Measurements from ENCODE around the gene TEX10. TPM values are rescaled to one million over a fixed set of nuclear protein-coding genes. Genes with fewer than 3 reads are reported as not detected.

TEX10 gene
- total and polyA plus RNA-seq, 9 of the 15 experiments (the other 6 are each of a cell fraction or from before 2014, with no cell fraction given): 27.8 to 60.0 (median 47.9) TPM

DNA sequence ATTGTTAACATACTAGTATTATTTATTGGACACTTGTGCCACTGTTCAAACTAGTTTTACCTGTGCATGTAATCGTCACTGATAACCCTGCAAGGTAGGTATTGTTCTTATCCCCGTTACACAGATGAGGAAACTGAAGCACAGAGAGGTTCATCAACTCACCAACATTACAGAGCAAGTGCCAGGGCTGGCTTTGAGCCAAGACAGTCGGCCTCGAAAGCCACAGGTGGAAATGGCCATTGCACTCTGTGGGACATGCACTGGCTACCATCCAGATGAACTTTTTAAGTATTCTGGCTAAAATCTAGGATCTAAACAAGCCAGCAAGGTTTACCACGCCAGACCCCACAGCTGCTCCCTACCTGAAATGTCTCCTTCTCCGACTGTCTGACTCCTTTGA lies 57.9 kb downstream of the TEX10 start:
- H2AFZ ChIP-seq (ENCODE audit: low read depth, low read length): no peak overlapping the region
- DNase-seq (ENCODE audit: extremely low read depth in 1 of 4, low spot score in 3 of 4) (no peak), ATAC-seq (no peak), FAIRE-seq (no peak)
- in situ Hi-C loops (cut with MboI) (no loop called here), intact Hi-C loops (cut with micrococcal nuclease) (no loop called here)
- no peak overlapping the region for H3K27ac ChIP-seq (ENCODE audit: extremely low read depth, low read depth, low read length)
- no peaks in the 10 kb centered on the region for H3K27me3 ChIP-seq (ENCODE audit: control insufficient read depth in 2 of 2, insufficient read depth in 2 of 2, low read length in 2 of 2)
- H3K4me2 ChIP-seq (ENCODE audit: insufficient read depth, low read length): no peak overlapping the region
- WGBS (ENCODE audit: insufficient coverage, low coverage, missing lambda C conversion rate): 80% methylated on average over 6 of the region's 6 CpGs
- no peak overlapping the region for H3K9ac ChIP-seq (ENCODE audit: insufficient read depth in 1 of 2, low read depth in 2 of 2, low read length in 2 of 2)
- no peaks in the 10 kb centered on the region for H3K9me3 ChIP-seq (replicated peaks; ENCODE audit: control insufficient read depth, insufficient read depth, low read depth, low read length)
- no peaks in the 10 kb centered on the region; the same call in 1 of the 2 replicates for H4K20me1 ChIP-seq (replicated peaks; ENCODE audit: control insufficient read depth, insufficient read depth, low read length)
- H3K79me2 ChIP-seq (ENCODE audit: control insufficient read depth, insufficient read depth, low read length): no peaks in the 10 kb centered on the region
- H3K4me1 ChIP-seq (replicated peaks in 1 of 2; ENCODE audit: control insufficient read depth in 2 of 2, insufficient read depth in 2 of 2, low read length in 2 of 2): no peaks in the 10 kb centered on the region
- no TSS peak for BruUV-seq (replicated peaks)
- POLR2A ChIA-PET: no interaction called here
- CTCF ChIA-PET (ENCODE audit: low intra/inter-chr PET ratio): no interaction called here
- H3K4me3 ChIP-seq: no peak overlapping the region
- TF ChIP-seq MBD2 (IDR thresholded peaks at IDR 0.05; ENCODE audit: borderline replicate concordance, low read depth) (no peak), SFPQ (IDR thresholded peaks at IDR 0.05; ENCODE audit: low read depth, low read length) (no peak), NFIC (IDR thresholded peaks at IDR 0.05) (peak; percentile 79), EP300 (IDR thresholded peaks at IDR 0.05; ENCODE audit: low read length) (no peak)
- peaks cover 71% of the 10 kb centered on the region for H3K36me3 ChIP-seq (ENCODE audit: control insufficient read depth, insufficient read depth, low read length)
- no peaks in the 10 kb centered on the region for H3K9me1 ChIP-seq (ENCODE audit: control insufficient read depth, insufficient read depth, low read length)

DNA sequence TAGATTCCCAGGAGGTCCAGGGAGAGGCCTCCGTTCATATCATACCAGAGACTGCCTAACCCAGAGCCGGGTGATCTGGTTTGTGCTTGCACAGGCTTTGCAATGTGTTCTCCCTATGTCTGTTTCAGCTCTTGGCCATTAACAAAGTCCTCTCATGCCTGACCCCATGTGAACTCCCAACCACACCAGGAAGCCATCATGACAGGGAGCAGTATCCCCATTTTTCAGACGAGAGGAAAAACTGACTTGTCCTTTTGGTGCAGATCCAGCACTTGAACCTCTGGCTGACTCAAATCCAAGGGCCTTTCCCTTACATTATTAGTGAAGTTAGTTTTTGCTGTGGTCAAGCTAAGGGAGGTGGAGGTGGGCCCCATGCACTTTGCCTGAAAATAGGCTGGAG lies 58.4 kb downstream of the TEX10 start:
- in situ Hi-C loops (cut with MboI) (no loop called here), intact Hi-C loops (cut with micrococcal nuclease) (no loop called here)
- TF ChIP-seq ZFP1 (CRISPR knock-in tag; IDR thresholded peaks at IDR 0.05): no peak
- TF ChIP-seq MXI1 (IDR thresholded peaks at IDR 0.05; ENCODE audit: low read depth, low read length): no peak
- no peak for TF ChIP-seq HDGF (IDR thresholded peaks at IDR 0.05)
- no peak for TF ChIP-seq JUNB (CRISPR knock-in tag; conservative IDR thresholded peaks at IDR 0.05)
- TF ChIP-seq, protein P1, sequence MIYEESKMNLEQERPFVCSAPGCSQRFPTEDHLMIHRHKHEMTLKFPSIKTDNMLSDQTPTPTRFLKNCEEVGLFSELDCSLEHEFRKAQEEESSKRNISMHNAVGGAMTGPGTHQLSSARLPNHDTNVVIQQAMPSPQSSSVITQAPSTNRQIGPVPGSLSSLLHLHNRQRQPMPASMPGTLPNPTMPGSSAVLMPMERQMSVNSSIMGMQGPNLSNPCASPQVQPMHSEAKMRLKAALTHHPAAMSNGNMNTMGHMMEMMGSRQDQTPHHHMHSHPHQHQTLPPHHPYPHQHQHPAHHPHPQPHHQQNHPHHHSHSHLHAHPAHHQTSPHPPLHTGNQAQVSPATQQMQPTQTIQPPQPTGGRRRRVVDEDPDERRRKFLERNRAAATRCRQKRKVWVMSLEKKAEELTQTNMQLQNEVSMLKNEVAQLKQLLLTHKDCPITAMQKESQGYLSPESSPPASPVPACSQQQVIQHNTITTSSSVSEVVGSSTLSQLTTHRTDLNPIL (CRISPR knock-in tag; IDR thresholded peaks at IDR 0.05): no peak
- TF ChIP-seq ERF (CRISPR knock-in tag; IDR thresholded peaks at IDR 0.05): no peak
- no peak for TF ChIP-seq YY1 (IDR thresholded peaks at IDR 0.05; ENCODE audit: borderline replicate concordance in 1 of 3, control insufficient read depth in 1 of 3, extremely low read depth in 1 of 3, insufficient read depth in 3 of 3, insufficient read length in 1 of 3, insufficient replicate concordance in 2 of 3, low read depth in 1 of 3, low read length in 2 of 3)
- no peak for TF ChIP-seq MCM5 (IDR thresholded peaks at IDR 0.05; ENCODE audit: low read depth)
- H4K20me1 ChIP-seq (replicated peaks; ENCODE audit: control insufficient read depth, insufficient read depth, low read length): no peaks in the 10 kb centered on the region; the same call in 1 of the 2 replicates
- no peak overlapping the region for H2AFZ ChIP-seq (ENCODE audit: low read depth, low read length)
- H3K27me3 ChIP-seq (ENCODE audit: control insufficient read depth in 2 of 2, insufficient read depth in 2 of 2, low read length in 2 of 2): no peaks in the 10 kb centered on the region
- CTCF ChIA-PET (ENCODE audit: low intra/inter-chr PET ratio): no interaction called here
- H3K9ac ChIP-seq (ENCODE audit: insufficient read depth in 1 of 2, low read depth in 2 of 2, low read length in 2 of 2): no peak overlapping the region
- no peaks in the 10 kb centered on the region for H3K9me3 ChIP-seq (replicated peaks; ENCODE audit: control insufficient read depth, insufficient read depth, low read depth, low read length)
- H3K4me3 ChIP-seq: no peak overlapping the region
- 59% methylated on average over 3 of the region's 3 CpGs for WGBS (ENCODE audit: insufficient coverage, low coverage, missing lambda C conversion rate)
- no peaks in the 10 kb centered on the region for H3K9me1 ChIP-seq (ENCODE audit: control insufficient read depth, insufficient read depth, low read length)
- H3K79me2 ChIP-seq (ENCODE audit: control insufficient read depth, insufficient read depth, low read length): no peaks in the 10 kb centered on the region
- no peak for ATAC-seq
- no peak overlapping the region for H3K27ac ChIP-seq (ENCODE audit: extremely low read depth, low read depth, low read length)
- H3K4me1 ChIP-seq (replicated peaks in 1 of 2; ENCODE audit: control insufficient read depth in 2 of 2, insufficient read depth in 2 of 2, low read length in 2 of 2): no peaks in the 10 kb centered on the region
- no TSS peak for BruUV-seq (replicated peaks)
- FAIRE-seq: no peak
- no peak for DNase-seq (ENCODE audit: extremely low read depth in 1 of 4, low spot score in 3 of 4)
- POLR2A ChIA-PET: no interaction called here
- H3K36me3 ChIP-seq (ENCODE audit: control insufficient read depth, insufficient read depth, low read length): peaks cover 67% of the 10 kb centered on the region
- no peak overlapping the region for H3K4me2 ChIP-seq (ENCODE audit: insufficient read depth, low read length)
